Glutamatergic neuron (in vitro differentiated cells): Measurements from ENCODE around the gene FAM50A. TPM values are rescaled to one million over a fixed set of nuclear protein-coding genes. Genes with fewer than 3 reads are reported as not detected.
A peak's percentile ranks its signal among the peaks of the same experiment; 100 is the strongest.

Source experiments
- DNase-seq: peaks from one replicate; pipeline ENCODE4 v3.0.0; 2022
- H3K27ac Mint-ChIP-seq: one replicate; pipeline ENCODE4 v1.8.0; 2020; ENCODE audit warnings: mild to moderate bottlenecking, mixed read lengths, inconsistent platforms; ENCODE audit not compliant: unreplicated experiment
- H3K27me3 Mint-ChIP-seq: one replicate; pipeline ENCODE4 v1.8.0; 2020; ENCODE audit warnings: mild to moderate bottlenecking, moderate library complexity, mixed read lengths, inconsistent platforms; ENCODE audit not compliant: unreplicated experiment
- H3K36me3 Mint-ChIP-seq: one replicate; pipeline ENCODE4 v1.8.0; 2020; ENCODE audit warnings: mild to moderate bottlenecking, mixed read lengths, inconsistent platforms; ENCODE audit not compliant: unreplicated experiment
- H3K4me1 Mint-ChIP-seq: one replicate; pipeline ENCODE4 v1.8.0; 2020; ENCODE audit warnings: mild to moderate bottlenecking, low read depth, mixed read lengths, inconsistent platforms; ENCODE audit not compliant: unreplicated experiment
- H3K4me3 Mint-ChIP-seq: one replicate; pipeline ENCODE4 v1.8.0; 2020; ENCODE audit warnings: mild to moderate bottlenecking, mixed read lengths, inconsistent platforms; ENCODE audit not compliant: unreplicated experiment
- H3K9me3 Mint-ChIP-seq: one replicate; pipeline ENCODE4 v1.8.0; 2020; ENCODE audit warnings: mild to moderate bottlenecking, moderate library complexity, mixed read lengths, inconsistent platforms; ENCODE audit not compliant: unreplicated experiment
- total RNA-seq: library from RNA; stranded (reverse); fragmentation: NEBNext Ultra II Directional; extraction: Animal tissue kit (Norgen Biotek cat#: 25700); gene quantifications from one replicate; pipeline ENCODE4 v1.2.1, GENCODE V29; 2021; ENCODE audit not compliant: unreplicated experiment
- TF ChIP-seq, protein P1 (sequence below): fragments of 200-600 bp; sonication (generic); IDR thresholded peaks from one replicate; pipeline ENCODE4 v1.5.0; 2021; ENCODE audit not compliant: partially characterized antibody, unreplicated experiment

FAM50A gene
- total RNA-seq, 1 donor from 2014 or later, result 125 TPM

DNA sequence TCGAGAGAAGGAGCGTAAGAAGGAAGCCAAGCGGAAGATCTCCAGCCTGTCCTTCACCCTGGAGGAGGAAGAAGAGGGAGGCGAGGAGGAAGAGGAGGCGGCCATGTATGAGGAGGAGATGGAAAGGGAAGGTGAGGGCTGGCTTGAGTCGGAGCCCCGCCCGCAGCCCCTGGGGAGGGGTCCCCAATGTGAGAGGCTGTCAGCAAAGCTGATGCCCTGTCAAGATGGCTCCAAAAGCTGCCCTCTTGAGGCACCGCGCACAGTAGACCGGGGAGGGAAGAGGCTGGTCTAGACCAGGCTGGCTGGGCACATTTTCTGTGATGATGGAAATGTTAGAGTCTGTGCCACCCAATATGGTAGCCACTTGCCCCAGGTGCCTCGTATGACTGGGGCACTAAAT lies 2.5 kb downstream of the FAM50A start:
- no peak for DNase-seq
- TF ChIP-seq, protein P1, sequence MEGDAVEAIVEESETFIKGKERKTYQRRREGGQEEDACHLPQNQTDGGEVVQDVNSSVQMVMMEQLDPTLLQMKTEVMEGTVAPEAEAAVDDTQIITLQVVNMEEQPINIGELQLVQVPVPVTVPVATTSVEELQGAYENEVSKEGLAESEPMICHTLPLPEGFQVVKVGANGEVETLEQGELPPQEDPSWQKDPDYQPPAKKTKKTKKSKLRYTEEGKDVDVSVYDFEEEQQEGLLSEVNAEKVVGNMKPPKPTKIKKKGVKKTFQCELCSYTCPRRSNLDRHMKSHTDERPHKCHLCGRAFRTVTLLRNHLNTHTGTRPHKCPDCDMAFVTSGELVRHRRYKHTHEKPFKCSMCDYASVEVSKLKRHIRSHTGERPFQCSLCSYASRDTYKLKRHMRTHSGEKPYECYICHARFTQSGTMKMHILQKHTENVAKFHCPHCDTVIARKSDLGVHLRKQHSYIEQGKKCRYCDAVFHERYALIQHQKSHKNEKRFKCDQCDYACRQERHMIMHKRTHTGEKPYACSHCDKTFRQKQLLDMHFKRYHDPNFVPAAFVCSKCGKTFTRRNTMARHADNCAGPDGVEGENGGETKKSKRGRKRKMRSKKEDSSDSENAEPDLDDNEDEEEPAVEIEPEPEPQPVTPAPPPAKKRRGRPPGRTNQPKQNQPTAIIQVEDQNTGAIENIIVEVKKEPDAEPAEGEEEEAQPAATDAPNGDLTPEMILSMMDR, result no peak
- H3K4me3 Mint-ChIP-seq, result peak overlapping the region; percentile 30
- H3K36me3 Mint-ChIP-seq, result no peaks in the 10 kb centered on the region
- H3K27ac Mint-ChIP-seq, result no peak overlapping the region
- H3K27me3 Mint-ChIP-seq, result no peaks in the 10 kb centered on the region
- no peaks in the 10 kb centered on the region for H3K9me3 Mint-ChIP-seq
- no peaks in the 10 kb centered on the region for H3K4me1 Mint-ChIP-seq

GRCh38 chrX:154448484-154448883 lies 4.5 kb downstream of the FAM50A start:
- H3K27ac Mint-ChIP-seq, result no peak overlapping the region
- H3K27me3 Mint-ChIP-seq, result no peaks in the 10 kb centered on the region
- no peaks in the 10 kb centered on the region for H3K4me1 Mint-ChIP-seq
- no peaks in the 10 kb centered on the region for H3K9me3 Mint-ChIP-seq
- DNase-seq, result no peak
- H3K4me3 Mint-ChIP-seq, result no peak overlapping the region
- TF ChIP-seq, protein P1, result no peak
- no peaks in the 10 kb centered on the region for H3K36me3 Mint-ChIP-seq

- Mint-ChIP-seq H3K4me3 (no peak overlapping the region), H3K9me3 (no peaks in the 10 kb centered on the region)
These were observed 5.7 kb downstream of the FAM50A start for GRCh38 chrX:154449618-154450017.

GRCh38 chrX:154450312-154450711 lies 6.4 kb downstream of the FAM50A start:
- H3K27ac Mint-ChIP-seq, result no peak overlapping the region
- H3K36me3 Mint-ChIP-seq, result no peaks in the 10 kb centered on the region
- no peaks in the 10 kb centered on the region for H3K27me3 Mint-ChIP-seq
- no peaks in the 10 kb centered on the region for H3K9me3 Mint-ChIP-seq
- TF ChIP-seq, protein P1, result no peak
- H3K4me1 Mint-ChIP-seq, result no peaks in the 10 kb centered on the region
- H3K4me3 Mint-ChIP-seq, result no peak overlapping the region
- DNase-seq, result no peak

More at GRCh38 chrX:154449618-154450017, 5.7 kb downstream of the FAM50A start:
- Mint-ChIP-seq H3K36me3 (no peaks in the 10 kb centered on the region), H3K27me3 (no peaks in the 10 kb centered on the region), H3K4me1 (no peaks in the 10 kb centered on the region), H3K27ac (no peak overlapping the region)
- DNase-seq, result no peak
- TF ChIP-seq, protein P1, result no peak

DNA sequence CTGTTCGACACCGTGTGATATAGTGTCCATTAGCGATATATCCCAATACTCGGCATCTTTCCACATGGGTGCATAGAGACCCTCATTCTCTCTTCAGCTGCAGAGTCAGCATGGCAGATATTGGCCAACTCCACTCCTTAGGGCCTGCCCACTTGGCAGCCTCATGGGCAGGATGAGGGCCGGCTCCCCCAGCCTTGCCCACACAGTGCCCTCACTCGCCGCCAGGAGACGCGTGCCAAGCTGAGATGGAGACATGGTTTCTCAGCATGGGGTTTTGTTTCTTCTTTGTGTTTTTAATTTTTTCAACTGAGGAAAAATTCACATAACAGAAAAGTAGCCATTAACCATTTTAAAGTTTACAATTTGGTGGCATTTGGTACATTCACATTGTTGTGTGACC lies 8.9 kb downstream of the FAM50A start:
- Mint-ChIP-seq H3K4me1 (no peaks in the 10 kb centered on the region), H3K4me3 (no peak overlapping the region)

More for the DNA sequence above, 8.9 kb downstream of the FAM50A start:
- Mint-ChIP-seq H3K9me3 (peaks cover 4% of the 10 kb centered on the region), H3K36me3 (no peaks in the 10 kb centered on the region), H3K27ac (no peak overlapping the region), H3K27me3 (peaks cover 4% of the 10 kb centered on the region)
- DNase-seq, result no peak
- TF ChIP-seq, protein P1, result no peak
